Tibial artery (tissue), 4 donors: Measurements from ENCODE around the gene OR52D1.

ENCODE experiments used
- DNase-seq, 2 donors: peaks; one replicate each; pipeline ENCODE4 v3.0.0-alpha.2; 2019
- H3K27ac ChIP-seq, 2 donors: fragments of 200-600 bp; sonication (generic) in 1 of 2; 1 replicate in 1 of 2; 2 replicates in 1 of 2; pipeline ENCODE4 v1.5.1; 2018 to 2019; ENCODE audit warnings: mild to moderate bottlenecking in 1 of 2
- H3K27me3 ChIP-seq, 2 donors: fragments of 200-600 bp; sonication (generic) in 1 of 2; one replicate each; pipeline versions ENCODE4 v1.5.1 to v1.6.0; 2016 to 2019
- H3K36me3 ChIP-seq, 3 donors: fragments of 200-600 bp; sonication (generic) in 2 of 3; one replicate each; pipeline ENCODE4 v1.5.1; 2016 to 2019; ENCODE audit warnings: mild to moderate bottlenecking in 2 of 3
- H3K4me1 ChIP-seq, 4 donors: fragments of 200-600 bp; sonication (generic) in 2 of 4; 1 replicate in 3 of 4; 2 replicates in 1 of 4; pipeline ENCODE4 v1.5.1; 2016 to 2019
- H3K4me3 ChIP-seq, 2 donors: fragments of 200-600 bp; sonication (generic) in 1 of 2; 1 replicate in 1 of 2; 2 replicates in 1 of 2; pipeline ENCODE4 v1.5.1; 2018 to 2019; ENCODE audit warnings: mild to moderate bottlenecking in 2 of 2
- H3K9me3 ChIP-seq, 3 donors: fragments of 200-600 bp; sonication (generic) in 1 of 3; one replicate each; pipeline ENCODE4 v1.5.1; 2016 to 2019
- intact Hi-C: fragments of 100-400 bp; cut with DNase I; formaldehyde crosslinking; loops from one replicate; pipeline ENCODE4 v1.15.0; 2023; ENCODE audit warnings: low total_unique reads
- TF ChIP-seq, protein P1 (sequence below), 2 experiments: fragments of 200-600 bp in 1 of 2; fragments of 450-650 bp in 1 of 2; IDR thresholded peaks; one replicate each; pipeline ENCODE4 v1.5.1; 2017 to 2019; ENCODE audit warnings: antibody characterized with exemption in 2 of 2, mild to moderate bottlenecking in 1 of 2, moderate library complexity in 1 of 2

Gene OR52D1

GRCh38 chr11:5460983-5461621, 27.4 kb upstream of the OR52D1 start:
- no peak for DNase-seq
- intact Hi-C loops = no loop called here

GRCh38 chr11:5467527-5467926, 21.0 kb upstream of the OR52D1 start:
- Histone ChIP-seq H3K27ac (no peak overlapping the region), H3K4me3 (no peak overlapping the region), H3K9me3 (no peaks in the 10 kb centered on the region), H3K36me3 (no peaks in the 10 kb centered on the region), H3K27me3 (no peaks in the 10 kb centered on the region), H3K4me1 (no peaks in the 10 kb centered on the region)
- DNase-seq = no peak
- intact Hi-C loops = no loop called here
- TF ChIP-seq, protein P1, sequence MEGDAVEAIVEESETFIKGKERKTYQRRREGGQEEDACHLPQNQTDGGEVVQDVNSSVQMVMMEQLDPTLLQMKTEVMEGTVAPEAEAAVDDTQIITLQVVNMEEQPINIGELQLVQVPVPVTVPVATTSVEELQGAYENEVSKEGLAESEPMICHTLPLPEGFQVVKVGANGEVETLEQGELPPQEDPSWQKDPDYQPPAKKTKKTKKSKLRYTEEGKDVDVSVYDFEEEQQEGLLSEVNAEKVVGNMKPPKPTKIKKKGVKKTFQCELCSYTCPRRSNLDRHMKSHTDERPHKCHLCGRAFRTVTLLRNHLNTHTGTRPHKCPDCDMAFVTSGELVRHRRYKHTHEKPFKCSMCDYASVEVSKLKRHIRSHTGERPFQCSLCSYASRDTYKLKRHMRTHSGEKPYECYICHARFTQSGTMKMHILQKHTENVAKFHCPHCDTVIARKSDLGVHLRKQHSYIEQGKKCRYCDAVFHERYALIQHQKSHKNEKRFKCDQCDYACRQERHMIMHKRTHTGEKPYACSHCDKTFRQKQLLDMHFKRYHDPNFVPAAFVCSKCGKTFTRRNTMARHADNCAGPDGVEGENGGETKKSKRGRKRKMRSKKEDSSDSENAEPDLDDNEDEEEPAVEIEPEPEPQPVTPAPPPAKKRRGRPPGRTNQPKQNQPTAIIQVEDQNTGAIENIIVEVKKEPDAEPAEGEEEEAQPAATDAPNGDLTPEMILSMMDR (IDR thresholded peaks at IDR 0.05) = no peak

More at GRCh38 chr11:5460983-5461621, 27.4 kb upstream of the OR52D1 start:
- TF ChIP-seq, protein P1 (IDR thresholded peaks at IDR 0.05) = no peak
- Histone ChIP-seq H3K27me3 (no peaks in the 10 kb centered on the region), H3K4me1 (no peaks in the 10 kb centered on the region), H3K9me3 (no peaks in the 10 kb centered on the region), H3K27ac (no peak overlapping the region), H3K36me3 (no peaks in the 10 kb centered on the region), H3K4me3 (no peak overlapping the region)

DNA sequence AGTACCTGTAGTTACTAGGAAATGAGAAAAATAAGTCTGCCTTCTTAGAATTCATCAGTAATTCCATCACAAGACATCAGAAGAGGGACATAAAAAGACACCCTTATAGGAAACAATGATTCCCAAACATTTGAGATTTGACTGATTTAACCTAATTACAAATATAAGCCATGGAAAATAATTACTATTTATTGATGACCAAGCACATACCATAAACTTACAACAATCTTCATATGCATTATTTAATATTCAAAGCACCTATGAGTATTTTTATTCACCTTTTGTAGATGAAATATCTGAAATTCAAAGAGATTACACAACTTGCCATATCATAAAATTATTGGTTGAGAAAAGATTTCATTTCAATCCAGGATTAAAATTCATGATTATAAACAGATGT, 14.6 kb upstream of the OR52D1 start:
- Histone ChIP-seq H3K36me3 (no peaks in the 10 kb centered on the region), H3K27me3 (no peaks in the 10 kb centered on the region)
- TF ChIP-seq, protein P1 (IDR thresholded peaks at IDR 0.05) = no peak

GRCh38 chr11:5476186-5476819, 12.2 kb upstream of the OR52D1 start:
- intact Hi-C loops = loop anchor here (10.0 kb wide), 1 partner anchor 328 kb away; the partner anchor contains the start of gene OR52N2
- no peak for DNase-seq
- no peaks in the 10 kb centered on the region for H3K36me3 ChIP-seq

More for the DNA sequence above, 14.6 kb upstream of the OR52D1 start:
- intact Hi-C loops = loop anchor here (10.0 kb wide), 1 partner anchor 331 kb away; the partner anchor contains the start of gene OR52N2
- H3K9me3 ChIP-seq = no peaks in the 10 kb centered on the region
- H3K4me1 ChIP-seq = no peaks in the 10 kb centered on the region
- H3K4me3 ChIP-seq = no peak overlapping the region
- DNase-seq = no peak
- H3K27ac ChIP-seq = no peak overlapping the region

DNA sequence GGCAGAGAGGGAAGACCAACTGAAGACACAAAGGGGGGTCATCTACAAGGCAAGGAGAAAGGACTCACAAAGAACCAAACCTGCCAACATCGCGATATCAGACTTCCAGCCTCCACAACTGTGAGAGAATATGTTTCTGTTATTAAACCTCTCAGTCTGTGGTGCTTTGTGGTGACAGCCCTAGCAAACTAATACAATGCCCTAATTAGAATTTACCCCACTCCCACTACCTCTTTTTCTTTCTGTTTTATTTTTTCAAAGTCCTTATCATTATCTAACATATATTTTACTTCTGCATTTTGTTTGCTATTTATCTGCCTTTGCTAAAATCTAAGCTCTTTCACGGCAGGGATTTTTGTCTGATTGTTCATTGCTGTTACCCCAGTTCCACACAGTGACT, 2.5 kb upstream of the OR52D1 start:
- no peak overlapping the region for H3K4me3 ChIP-seq
- no peaks in the 10 kb centered on the region for H3K27me3 ChIP-seq
- intact Hi-C loops = no loop called here

More at GRCh38 chr11:5476186-5476819, 12.2 kb upstream of the OR52D1 start:
- Histone ChIP-seq H3K4me1 (no peaks in the 10 kb centered on the region), H3K27ac (no peak overlapping the region), H3K4me3 (no peak overlapping the region), H3K9me3 (no peaks in the 10 kb centered on the region), H3K27me3 (no peaks in the 10 kb centered on the region)
- TF ChIP-seq, protein P1 (IDR thresholded peaks at IDR 0.05) = peak; percentile 60 to 63

More for the DNA sequence above, 2.5 kb upstream of the OR52D1 start:
- H3K4me1 ChIP-seq = no peaks in the 10 kb centered on the region
- TF ChIP-seq, protein P1 (IDR thresholded peaks at IDR 0.05) = no peak
- no peaks in the 10 kb centered on the region for H3K9me3 ChIP-seq
- no peak for DNase-seq
- no peak overlapping the region for H3K27ac ChIP-seq
- no peaks in the 10 kb centered on the region for H3K36me3 ChIP-seq
